T-cell (primary cell): Measurements from ENCODE around the gene SCG5. TPM values are rescaled to one million over a fixed set of nuclear protein-coding genes. Genes with fewer than 3 reads are reported as not detected.

Source experiments
- ATAC-seq, 4 experiments: fragments of 200-7000 bp in 3 of 4; fragments of 150-1000 bp in 1 of 4; cut with Tn5 transposase; replicated peaks in 1 of 4; 1 replicate in 3 of 4; 2 replicates in 1 of 4; pipeline ENCODE4 v1.10.0; 2021; ENCODE audit warnings: moderate library complexity in 3 of 4, mild to moderate bottlenecking in 2 of 4, moderate number of reproducible peaks in 1 of 4
- CTCF ChIA-PET, 2 donors: fragments of 300-600 bp; sonication (Branson Sonifier 250); formaldehyde crosslinking; loops; one replicate each; lab custom pipeline; 2022; ENCODE audit warnings: antibody characterized with exemption in 2 of 2; lab: Charles Lee
- POLR2A ChIA-PET, 2 donors: fragments of 300-600 bp; sonication (Branson Sonifier 250); formaldehyde crosslinking; loops; one replicate each; lab custom pipeline; 2022; ENCODE audit warnings: antibody characterized with exemption in 2 of 2; lab: Charles Lee
- DNase-seq, 35 experiments: peaks; one replicate each; pipeline versions ENCODE4 v3.0.0 to v3.0.0-alpha.2; 2013 to 2023
- H3K27ac ChIP-seq: one replicate; pipeline ENCODE4 v1.5.1; 2013; ENCODE audit warnings: low read length
- H3K27me3 ChIP-seq, 2 experiments: replicated peaks in 1 of 2; 1 replicate in 1 of 2; 2 replicates in 1 of 2; pipeline versions ENCODE4 v1.6.1 to v1.7.0; 2013; ENCODE audit warnings: low read length in 1 of 2, mixed read lengths in 1 of 2; ENCODE audit not compliant: control insufficient read depth in 2 of 2, insufficient read depth in 2 of 2; ENCODE audit errors: extremely low read depth in 1 of 2
- H3K36me3 ChIP-seq, 2 donors: 1 replicate in 1 of 2; 2 replicates in 1 of 2; pipeline versions ENCODE4 v1.6.1 to v1.7.0; 2013; ENCODE audit warnings: low read length in 1 of 2; ENCODE audit not compliant: control insufficient read depth in 2 of 2, insufficient read depth in 1 of 2; ENCODE audit errors: extremely low read depth in 1 of 2
- H3K4me1 ChIP-seq, 2 experiments: 1 replicate in 1 of 2; 2 replicates in 1 of 2; pipeline versions ENCODE4 v1.6.1 to v1.7.0; 2013; ENCODE audit warnings: low read length in 2 of 2, mixed read lengths in 1 of 2; ENCODE audit not compliant: insufficient read depth in 2 of 2, control insufficient read depth in 1 of 2; ENCODE audit errors: extremely low read depth in 1 of 2
- H3K4me3 ChIP-seq, 2 donors: 1 replicate in 1 of 2; 2 replicates in 1 of 2; pipeline versions ENCODE4 v1.5.1 to v1.7.0; 2013; ENCODE audit warnings: mild to moderate bottlenecking in 2 of 2, low read length in 1 of 2, moderate library complexity in 1 of 2; ENCODE audit not compliant: control insufficient read depth in 1 of 2; ENCODE audit errors: extremely low read depth in 1 of 2
- H3K9me3 ChIP-seq: 2 replicates; pipeline ENCODE4 v1.7.0; 2013
- H3K27ac Mint-ChIP-seq, 2 donors: one replicate each; pipeline ENCODE4 v1.8.0; 2020 to 2021; ENCODE audit warnings: mild to moderate bottlenecking in 2 of 2, mixed read lengths in 2 of 2
- H3K27me3 Mint-ChIP-seq, 2 donors: one replicate each; pipeline ENCODE4 v1.8.0; 2021 to 2022; ENCODE audit warnings: mixed read lengths in 2 of 2
- H3K36me3 Mint-ChIP-seq: one replicate; pipeline ENCODE4 v1.8.0; 2021; ENCODE audit warnings: mixed read lengths
- H3K4me1 Mint-ChIP-seq, 3 donors: one replicate each; pipeline ENCODE4 v1.8.0; 2020 to 2022; ENCODE audit warnings: mixed read lengths in 3 of 3, mild to moderate bottlenecking in 1 of 3
- H3K4me3 Mint-ChIP-seq, 3 donors: one replicate each; pipeline ENCODE4 v1.8.0; 2020 to 2022; ENCODE audit warnings: mild to moderate bottlenecking in 3 of 3, mixed read lengths in 3 of 3, moderate library complexity in 3 of 3
- H3K9me3 Mint-ChIP-seq, 3 donors: one replicate each; pipeline ENCODE4 v1.8.0; 2020 to 2022; ENCODE audit warnings: mixed read lengths in 3 of 3
- WGBS: methylation state at CpG from one replicate; pipeline ENCODE4 v1.1.5; 2013; ENCODE audit warnings: missing lambda C conversion rate; ENCODE audit not compliant: insufficient coverage; 5-methylcytosine and 5-hydroxymethylcytosine counted together
- total RNA-seq, 35 experiments: library from RNA in 6 of 35; stranded (reverse) in 6 of 35; fragments of 120-200 nt in 1 of 35; gene quantifications; one replicate each; pipeline versions ENCODE4 v1.2.1 to v1.2.4 and lab custom pipeline; 2013 to 2026

SCG5 gene
- total RNA-seq, 5 donors from 2014 or later (not counting 1 experiment from before 2014, with no cell fraction given), result not detected

- no peak overlapping the region for H3K4me3 Mint-ChIP-seq
- 86% methylated on average over 1 of the region's 4 CpGs for WGBS
- no peak overlapping the region for H3K4me3 ChIP-seq
- no peaks in the 10 kb centered on the region for H3K4me1 Mint-ChIP-seq
- H3K9me3 Mint-ChIP-seq, result no peaks in the 10 kb centered on the region
- no peak for DNase-seq
- H3K9me3 ChIP-seq, result no peaks in the 10 kb centered on the region
- no peak overlapping the region for H3K27ac Mint-ChIP-seq
- H3K27ac ChIP-seq, result no peak overlapping the region
- POLR2A ChIA-PET, result no interaction called here
- no peaks in the 10 kb centered on the region for H3K27me3 ChIP-seq
- H3K4me1 ChIP-seq, result no peaks in the 10 kb centered on the region
- H3K36me3 ChIP-seq, result no peaks in the 10 kb centered on the region
- no peak for ATAC-seq
- CTCF ChIA-PET, result no interaction called here
- H3K36me3 Mint-ChIP-seq, result no peaks in the 10 kb centered on the region
- H3K27me3 Mint-ChIP-seq, result peaks cover 3 to 18% of the 10 kb centered on the region in 2 donors
These were observed 104.8 kb downstream of the SCG5 start for GRCh38 chr15:32746116-32746857.

Other genes with a start within 250 kb of the SCG5 start
- under 1 TPM in 4 of 5 donors, not detected in 1; 0.19 to 0.66 (median 0.49) TPM for gene GOLGA8K, start 238.4 kb upstream of the SCG5 start, total RNA-seq
- gene GOLGA8O, start 186.1 kb upstream of the SCG5 start, total RNA-seq, result 1 to 10 TPM in 4 of 5 donors, not detected in 1; 1.5 to 4.1 (median 2.6) TPM
- gene GOLGA8N, start 48.3 kb upstream of the SCG5 start, total RNA-seq, result 10 to 100 TPM in 2 of 5 donors, 1 to 10 TPM in 3; 7.6 to 18.1 (median 9.6) TPM
- 1 to 10 TPM; 4.5 to 6.8 (median 6.2) TPM for gene ARHGAP11A, start 26.2 kb upstream of the SCG5 start, total RNA-seq
- gene GREM1, start 76.3 kb downstream of the SCG5 start, total RNA-seq, result 1 to 10 TPM in 1 of 5 donors, under 1 TPM in 2, not detected in 2; 0.60 to 1.0 (median 0.64) TPM